Adrenal gland (tissue), 12 donors: ENCODE data around the gene IGSF22. TPM values are rescaled to one million over a fixed set of nuclear protein-coding genes. Genes with fewer than 3 reads are reported as not detected.

Experiments used
- DNase-seq, 7 donors: peaks; one replicate each; pipeline ENCODE4 v3.0.0-alpha.2; 2019 to 2020
- H3K27ac ChIP-seq, 5 donors: fragments of 200-600 bp; sonication (generic) in 4 of 5; 1 replicate in 3 of 5; 2 replicates in 2 of 5; pipeline versions ENCODE4 v1.5.1 to v1.8.0; 2016 to 2020; ENCODE audit warnings: mild to moderate bottlenecking in 1 of 5
- H3K27me3 ChIP-seq: fragments of 200-600 bp; 2 replicates; pipeline ENCODE4 v1.8.0; 2021
- H3K36me3 ChIP-seq, 2 donors: fragments of 200-600 bp; replicated peaks in 1 of 2; 1 replicate in 1 of 2; 2 replicates in 1 of 2; pipeline versions ENCODE4 v1.5.1 to v1.8.0; 2018 to 2022
- H3K4me1 ChIP-seq, 2 donors: fragments of 200-600 bp; replicated peaks in 1 of 2; 1 replicate in 1 of 2; 2 replicates in 1 of 2; pipeline versions ENCODE4 v1.5.1 to v1.8.0; 2018 to 2021
- H3K4me3 ChIP-seq, 4 donors: fragments of 200-600 bp; sonication (generic) in 3 of 4; one replicate each; pipeline ENCODE4 v1.5.1; 2016 to 2018
- H3K9me3 ChIP-seq, 3 donors: fragments of 200-600 bp; sonication (generic) in 1 of 3; replicated peaks in 1 of 3; 1 replicate in 2 of 3; 2 replicates in 1 of 3; pipeline versions ENCODE4 v1.5.1 to v1.8.0; 2016 to 2021
- POLR2A ChIP-seq, 2 donors: fragments of 450-650 bp; IDR thresholded peaks; one replicate each; pipeline ENCODE4 v1.6.1; 2017; ENCODE audit warnings: antibody characterized with exemption in 2 of 2, mild to moderate bottlenecking in 2 of 2, moderate library complexity in 1 of 2
- WGBS, 4 donors: extraction: QIAGEN DNeasy Blood & Tissue Kit in 2 of 4; methylation state at CpG; one replicate each; pipeline versions ENCODE4 v1.1.5 to v1.1.7; 2013 to 2017; 5-methylcytosine and 5-hydroxymethylcytosine counted together
- intact Hi-C, 2 donors: fragments of 100-400 bp; cut with DNase I; formaldehyde crosslinking; loops; one replicate each; pipeline versions ENCODE4 v1.14.1 to v1.15.0; 2022 to 2023
- polyA plus RNA-seq, 3 donors: library from polyadenylated mRNA; stranded (reverse); fragments of 200-250 nt in 2 of 3; fragments of 350-450 nt in 1 of 3; fragmentation: Illumina TruSeq in 1 of 3; extraction: RNeasy Lipid Tissue Mini Kit (QIAGEN cat#74804) in 1 of 3; gene quantifications; one replicate each; pipeline ENCODE4 v1.2.3, GENCODE V29; 2013 to 2014
- total RNA-seq, 9 donors: library from RNA; depleted of rRNA in 4 of 9; stranded (reverse); fragments of >200 nt in 4 of 9; fragments of 120-200 nt in 1 of 9; fragmentation: NEBNext Ultra II Directional in 1 of 9; extraction: Animal tissue kit (Norgen Biotek cat#: 25700) in 1 of 9; gene quantifications; one replicate each; pipeline versions ENCODE4 v1.1.0 to v1.2.4, GENCODE V29; 2013 to 2023
- TF ChIP-seq, protein P1 (sequence below), 6 experiments: fragments of 450-650 bp in 4 of 6; fragments of 200-600 bp in 2 of 6; sonication (generic) in 1 of 6; IDR thresholded peaks; 1 replicate in 5 of 6; 2 replicates in 1 of 6; pipeline versions ENCODE4 v1.5.1 to v1.8.0; 2016 to 2021; ENCODE audit warnings: antibody characterized with exemption in 6 of 6, mild to moderate bottlenecking in 2 of 6, moderate library complexity in 1 of 6
- donor health status: healthy with polysubstance abuse.
- donor health status: Bipolar disorder and iron deficiency.
- donor health status: DM: yes; HTN: yes; CAD: no.
- donor health status: DM: no; HTN: no; CAD: no.
- donor health status: DM: no; HTN: no; CAD: no.
- donor health status: DM: yes; HTN: yes; CAD: no.

The IGSF22 gene
- total and polyA plus RNA-seq, 12 donors, result 0.10 to 2.0 (median 0.97) TPM; not detected in 3

DNA sequence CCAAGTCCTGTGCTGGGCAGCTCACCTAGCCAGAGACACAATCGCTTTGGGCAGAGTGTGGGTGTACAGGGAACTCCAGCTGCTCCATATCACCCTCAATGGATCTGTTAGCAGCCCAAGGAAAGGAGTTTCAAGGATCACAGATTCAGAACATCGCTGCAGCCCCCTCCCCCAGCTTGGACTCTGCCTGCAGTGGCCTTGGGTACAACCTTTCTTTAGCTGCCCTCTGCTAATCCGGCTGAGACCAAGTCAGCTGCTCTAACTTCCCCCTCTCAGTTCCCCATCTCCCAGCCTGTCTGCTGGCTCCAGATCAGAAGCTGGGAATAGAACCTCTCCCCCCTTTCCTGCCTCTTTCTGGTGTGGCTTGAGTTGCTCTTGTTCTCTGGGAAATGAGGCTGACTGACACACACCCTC is 26.1 kb downstream of the IGSF22 start:
- peaks cover 0 to 6% of the 10 kb centered on the region in 2 donors for H3K36me3 ChIP-seq
- peak in 1 of 2 donors; percentile 14 for TF ChIP-seq POLR2A (IDR thresholded peaks at IDR 0.05)
- TF ChIP-seq, protein P1, sequence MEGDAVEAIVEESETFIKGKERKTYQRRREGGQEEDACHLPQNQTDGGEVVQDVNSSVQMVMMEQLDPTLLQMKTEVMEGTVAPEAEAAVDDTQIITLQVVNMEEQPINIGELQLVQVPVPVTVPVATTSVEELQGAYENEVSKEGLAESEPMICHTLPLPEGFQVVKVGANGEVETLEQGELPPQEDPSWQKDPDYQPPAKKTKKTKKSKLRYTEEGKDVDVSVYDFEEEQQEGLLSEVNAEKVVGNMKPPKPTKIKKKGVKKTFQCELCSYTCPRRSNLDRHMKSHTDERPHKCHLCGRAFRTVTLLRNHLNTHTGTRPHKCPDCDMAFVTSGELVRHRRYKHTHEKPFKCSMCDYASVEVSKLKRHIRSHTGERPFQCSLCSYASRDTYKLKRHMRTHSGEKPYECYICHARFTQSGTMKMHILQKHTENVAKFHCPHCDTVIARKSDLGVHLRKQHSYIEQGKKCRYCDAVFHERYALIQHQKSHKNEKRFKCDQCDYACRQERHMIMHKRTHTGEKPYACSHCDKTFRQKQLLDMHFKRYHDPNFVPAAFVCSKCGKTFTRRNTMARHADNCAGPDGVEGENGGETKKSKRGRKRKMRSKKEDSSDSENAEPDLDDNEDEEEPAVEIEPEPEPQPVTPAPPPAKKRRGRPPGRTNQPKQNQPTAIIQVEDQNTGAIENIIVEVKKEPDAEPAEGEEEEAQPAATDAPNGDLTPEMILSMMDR (IDR thresholded peaks at IDR 0.05), result no peak
- DNase-seq, result peak in 5 of 7 donors; percentile 39 to 69 (median 44)
- peak overlapping the region in 2 of 4 donors; percentile 78 to 99 for H3K4me3 ChIP-seq
- H3K27ac ChIP-seq, result peak overlapping the region in 2 of 5 donors; percentile 85 to 93
- no peaks in the 10 kb centered on the region for H3K27me3 ChIP-seq
- H3K4me1 ChIP-seq, result peaks cover 9 to 14% of the 10 kb centered on the region in 2 donors
- no peaks in the 10 kb centered on the region for H3K9me3 ChIP-seq
- 15 to 30% (median 23%) methylated on average over 2 to 3 of the region's 3 CpGs for WGBS, 4 donors
- intact Hi-C loops, result no loop called here

DNA sequence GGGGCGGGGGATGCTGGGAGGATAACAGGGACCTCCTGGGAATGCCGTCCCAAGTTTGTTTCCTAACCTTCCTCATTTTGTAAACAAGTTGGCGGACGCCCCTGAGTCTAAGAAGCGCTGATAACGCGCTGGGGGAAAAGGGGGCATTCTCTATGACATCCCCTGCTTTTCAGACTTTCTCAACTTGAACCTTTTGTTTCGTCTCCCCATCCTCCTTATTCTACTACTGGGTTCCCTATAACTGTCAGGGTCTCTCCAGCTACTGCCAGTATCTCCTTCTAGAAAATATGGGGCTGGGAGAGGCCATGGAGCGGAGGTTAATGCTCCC is 26.8 kb downstream of the IGSF22 start:
- Histone ChIP-seq H3K9me3 (no peaks in the 10 kb centered on the region), H3K36me3 (peaks cover 0 to 6% of the 10 kb centered on the region in 2 donors), H3K4me3 (peak overlapping the region; percentile 65 to 99 (median 74)), H3K27ac (peak overlapping the region in 3 of 5 donors; percentile 66 to 93 (median 85)), H3K27me3 (no peaks in the 10 kb centered on the region), H3K4me1 (peaks cover 9 to 14% of the 10 kb centered on the region in 2 donors)
- WGBS, 4 donors, result 5 to 10% (median 9%) methylated on average over 7 to 9 of the region's 9 CpGs
- no peak for DNase-seq
- intact Hi-C loops, result no loop called here
- TF ChIP-seq POLR2A (IDR thresholded peaks at IDR 0.05), result no peak

DNA sequence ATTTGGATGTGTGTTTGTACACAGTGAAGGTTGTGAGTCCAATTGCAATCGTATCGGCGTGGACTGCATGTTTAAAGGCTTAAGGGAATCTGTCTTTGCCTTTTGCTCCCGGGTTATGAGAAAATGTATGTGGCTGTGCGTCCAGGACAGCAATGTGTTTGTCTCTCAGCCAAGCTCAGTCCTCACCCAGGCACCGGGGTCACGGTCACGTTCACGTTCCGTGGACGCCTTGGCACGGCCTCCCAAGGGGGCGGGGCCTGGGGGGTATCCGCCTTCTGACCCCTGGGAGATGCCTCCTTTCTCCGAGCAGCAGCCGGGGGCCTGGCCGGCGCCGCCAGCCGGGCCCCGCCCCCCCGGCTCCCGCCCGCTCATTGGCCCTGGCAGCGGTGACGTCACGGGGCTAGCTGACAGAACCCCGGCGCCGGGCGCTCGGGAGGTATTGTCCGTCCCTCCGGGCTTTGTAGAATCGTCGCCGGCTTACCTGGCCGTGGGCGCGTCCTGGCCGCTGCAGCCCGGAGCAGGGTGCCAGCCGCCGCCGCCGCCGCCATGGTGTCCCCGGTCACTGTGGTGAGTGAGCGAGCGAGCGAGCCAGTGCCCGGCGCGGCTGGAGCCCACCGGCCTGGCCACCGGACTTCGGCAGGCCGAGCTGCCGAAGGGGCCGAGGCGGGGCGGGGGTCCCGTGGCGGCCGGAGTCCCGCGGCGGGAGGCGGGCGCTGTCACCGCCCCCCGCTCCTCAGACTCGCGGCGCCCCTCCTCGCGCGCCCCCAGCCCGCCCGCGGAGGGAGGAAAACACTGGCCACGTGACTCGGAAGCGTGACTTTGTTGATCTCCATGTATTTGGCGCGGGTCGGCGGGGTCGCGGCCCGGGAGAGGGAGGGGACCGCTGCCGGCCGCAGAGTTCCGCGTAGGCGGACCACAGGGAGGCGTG is 27.4 kb downstream of the IGSF22 start, which contains the start of gene TMEM86A:
TMEM86A (plus strand) TSS at position 439 of the 928 bp plus-strand sequence; CDS start at position 547, 108 bp downstream.
- intact Hi-C loops, result no loop called here
- Histone ChIP-seq H3K4me1 (peaks cover 9 to 14% of the 10 kb centered on the region in 2 donors), H3K27ac (peak within 1 kb of the TSS in 4 of 5 donors; percentile 66 to 93 (median 80)), H3K27me3 (no peaks in the 10 kb centered on the region), H3K4me3 (peak within 1 kb of the TSS; percentile 65 to 99 (median 74)), H3K36me3 (peaks cover 0 to 6% of the 10 kb centered on the region in 2 donors), H3K9me3 (no peaks in the 10 kb centered on the region)
- 1 to 4% (median 1%) methylated on average over 5 to 98 of the region's 98 CpGs for WGBS, 4 donors
- TF ChIP-seq, protein P1 (IDR thresholded peaks at IDR 0.05), result no peak
- TF ChIP-seq POLR2A (IDR thresholded peaks at IDR 0.05), result peak; percentile 71 to 85
- DNase-seq, result peak; percentile 94 to 97 (median 95)

DNA sequence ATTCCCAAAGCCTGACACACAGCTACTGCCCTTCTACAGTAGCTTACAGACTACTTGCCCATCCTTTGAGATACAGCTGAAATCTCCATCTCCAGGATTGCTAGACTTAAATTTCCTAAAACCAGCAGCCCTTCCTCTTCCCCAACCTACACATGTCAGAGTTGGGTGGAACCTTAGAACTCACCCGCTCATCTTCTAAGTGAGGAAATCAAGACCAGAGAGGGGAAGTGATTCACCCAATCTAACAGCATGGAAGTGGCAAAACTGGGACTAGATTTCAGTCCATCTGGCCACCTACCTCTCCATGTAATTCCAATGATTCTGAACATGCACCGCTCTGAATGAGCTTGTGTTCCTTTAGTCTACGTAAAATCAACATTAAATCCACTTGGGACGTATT is 28.4 kb downstream of the IGSF22 start:
- WGBS, 4 donors, result 89 to 98% (median 93%) methylated on average over 3 to 4 of the region's 4 CpGs
- no peaks in the 10 kb centered on the region for H3K9me3 ChIP-seq
- peaks cover 9 to 14% of the 10 kb centered on the region in 2 donors for H3K4me1 ChIP-seq
- H3K27me3 ChIP-seq, result no peaks in the 10 kb centered on the region
- H3K36me3 ChIP-seq, result peaks cover 0 to 6% of the 10 kb centered on the region in 2 donors
- no peak overlapping the region for H3K4me3 ChIP-seq
- peak overlapping the region in 3 of 5 donors; percentile 35 to 93 (median 85) for H3K27ac ChIP-seq
- TF ChIP-seq, protein P1 (IDR thresholded peaks at IDR 0.05), result no peak
- TF ChIP-seq POLR2A (IDR thresholded peaks at IDR 0.05), result no peak
- DNase-seq, result no peak
- intact Hi-C loops, result no loop called here
